ENCODE results near the gene ANKRD6.
"Not testable (repeated sequence)": the region's sequence is repeated elsewhere in the genome, so short reads cannot be mapped to it uniquely, and the experiment has no call there.

The ANKRD6 gene

GRCh38 chr6:89432875-89433251, at the start of gene ANKRD6:
ANKRD6 (plus strand) TSS chr6:89433152; CDS start chr6:89566977, 133,825 bp downstream.
- DNase-seq (ENCODE audit: low spot score) = peak; percentile 92

- DNase-seq (ENCODE audit: low spot score) = no peak
Observed at GRCh38 chr6:89385156-89385667, 47.7 kb upstream of the ANKRD6 start.

GRCh38 chr6:89385846-89386245, 47.1 kb upstream of the ANKRD6 start:
- DNase-seq (ENCODE audit: low spot score) = no peak

GRCh38 chr6:89386917-89387491, 45.9 kb upstream of the ANKRD6 start:
- DNase-seq (ENCODE audit: low spot score) = no peak

GRCh38 chr6:89387516-89388201, 45.3 kb upstream of the ANKRD6 start:
- no peak for DNase-seq (ENCODE audit: low spot score)

GRCh38 chr6:89388846-89389245, 44.1 kb upstream of the ANKRD6 start:
- no peak for DNase-seq (ENCODE audit: low spot score)

- DNase-seq (ENCODE audit: low spot score) = no peak
Observed at GRCh38 chr6:89392823-89393222, 40.1 kb upstream of the ANKRD6 start.

- DNase-seq (ENCODE audit: low spot score) = no peak
Observed at GRCh38 chr6:89393659-89394058, 39.3 kb upstream of the ANKRD6 start.

- not testable (repeated sequence) for DNase-seq (ENCODE audit: low spot score)
Observed at GRCh38 chr6:89397884-89398283, 35.1 kb upstream of the ANKRD6 start.

GRCh38 chr6:89398762-89399525, 34.0 kb upstream of the ANKRD6 start:
- DNase-seq (ENCODE audit: low spot score) = no peak

GRCh38 chr6:89400050-89400449, 32.9 kb upstream of the ANKRD6 start:
- DNase-seq (ENCODE audit: low spot score) = no peak

GRCh38 chr6:89400912-89401399, 32.0 kb upstream of the ANKRD6 start:
- no peak for DNase-seq (ENCODE audit: low spot score)

GRCh38 chr6:89402776-89403175, 30.2 kb upstream of the ANKRD6 start:
- DNase-seq (ENCODE audit: low spot score) = no peak

- DNase-seq (ENCODE audit: low spot score) = no peak
Observed at GRCh38 chr6:89404512-89404911, 28.4 kb upstream of the ANKRD6 start.

- no peak for DNase-seq (ENCODE audit: low spot score)
Observed at GRCh38 chr6:89406141-89406540, 26.8 kb upstream of the ANKRD6 start.

GRCh38 chr6:89409461-89410035, 23.4 kb upstream of the ANKRD6 start:
- DNase-seq (ENCODE audit: low spot score) = no peak

- no peak for DNase-seq (ENCODE audit: low spot score)
Observed at GRCh38 chr6:89410231-89410761, 22.7 kb upstream of the ANKRD6 start.

GRCh38 chr6:89410788-89411144, 22.2 kb upstream of the ANKRD6 start:
- no peak for DNase-seq (ENCODE audit: low spot score)

- peak; percentile 51 for DNase-seq (ENCODE audit: low spot score)
Observed at GRCh38 chr6:89411145-89412070, 21.5 kb upstream of the ANKRD6 start.

GRCh38 chr6:89412071-89413005, 20.6 kb upstream of the ANKRD6 start, which contains the start of gene RRAGD:
RRAGD (minus strand) TSS chr6:89412273; CDS start chr6:89411993, 280 bp downstream.
- DNase-seq (ENCODE audit: low spot score) = peak; percentile 56
